HG03060 (cell line): Measurements from ENCODE around the gene ENO2.

ENCODE experiments used
- ATAC-seq: cut with Tn5 transposase; IDR thresholded peaks from one replicate; pipeline ENCODE4 v1.9.1; 2021; ENCODE audit warnings: low read depth, moderate number of reproducible peaks; ENCODE audit not compliant: unreplicated experiment

The ENO2 gene

GRCh38 chr12:6946920-6947374, 32.6 kb downstream of the ENO2 start:
- ATAC-seq, result no peak

GRCh38 chr12:6947615-6948014, 33.2 kb downstream of the ENO2 start:
- ATAC-seq, result no peak

- ATAC-seq, result no peak
These were observed 34.7 kb downstream of the ENO2 start for GRCh38 chr12:6948873-6949594.

- ATAC-seq, result no peak
These were observed 36.0 kb downstream of the ENO2 start for GRCh38 chr12:6950401-6950801.

DNA sequence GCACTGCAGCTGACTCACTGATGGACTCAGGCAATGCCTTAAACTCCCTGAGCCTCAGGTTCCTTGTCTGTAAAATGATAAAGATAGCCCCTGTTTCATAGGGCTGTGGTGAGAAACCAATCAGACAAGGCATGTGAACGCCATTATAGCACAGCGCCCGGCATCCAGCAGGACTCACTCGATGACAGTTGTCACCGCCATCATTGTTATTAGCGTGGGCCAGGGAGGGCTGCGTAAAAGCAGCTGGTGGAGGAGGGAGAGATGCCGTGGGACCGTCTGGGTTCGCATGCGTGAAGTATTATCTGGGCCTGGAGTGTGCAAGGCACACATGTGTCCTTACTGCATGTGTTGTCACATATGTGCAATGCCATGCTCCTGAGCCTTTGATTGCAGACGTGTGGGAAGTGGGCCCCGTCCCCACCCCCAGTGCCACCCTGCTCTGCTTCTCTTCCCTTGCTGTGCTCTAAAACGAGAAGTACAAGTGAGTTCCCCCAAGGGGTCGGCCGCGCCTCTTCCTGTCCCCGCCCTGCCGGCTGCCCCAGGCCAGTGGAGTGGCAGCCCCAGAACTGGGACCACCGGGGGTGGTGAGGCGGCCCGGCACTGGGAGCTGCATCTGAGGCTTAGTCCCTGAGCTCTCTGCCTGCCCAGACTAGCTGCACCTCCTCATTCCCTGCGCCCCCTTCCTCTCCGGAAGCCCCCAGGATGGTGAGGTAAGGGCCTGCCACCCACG, 36.6 kb downstream of the ENO2 start, which contains the start of gene PTPN6:
PTPN6 (plus strand) TSS at position 546 of the 730 bp plus-strand sequence; CDS start at position 703, 157 bp downstream.
- no peak for ATAC-seq

DNA sequence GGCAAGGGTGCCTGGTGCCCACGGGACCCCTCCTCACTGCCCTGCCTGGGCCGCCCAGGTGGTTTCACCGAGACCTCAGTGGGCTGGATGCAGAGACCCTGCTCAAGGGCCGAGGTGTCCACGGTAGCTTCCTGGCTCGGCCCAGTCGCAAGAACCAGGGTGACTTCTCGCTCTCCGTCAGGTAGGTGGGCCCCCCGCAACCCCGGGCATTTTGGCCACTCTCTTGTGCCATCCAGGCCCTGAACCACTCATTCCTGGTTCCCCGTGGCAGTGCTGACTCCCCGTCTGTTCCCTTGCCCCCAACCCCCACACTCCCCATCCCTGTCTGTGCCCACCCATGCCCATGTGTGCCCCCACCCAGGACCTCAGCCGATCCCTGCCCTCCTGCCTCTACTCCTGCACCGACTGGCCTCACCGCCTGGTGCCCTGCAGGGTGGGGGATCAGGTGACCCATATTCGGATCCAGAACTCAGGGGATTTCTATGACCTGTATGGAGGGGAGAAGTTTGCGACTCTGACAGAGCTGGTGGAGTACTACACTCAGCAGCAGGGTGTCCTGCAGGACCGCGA, 37.3 kb downstream of the ENO2 start:
- ATAC-seq, result no peak

DNA sequence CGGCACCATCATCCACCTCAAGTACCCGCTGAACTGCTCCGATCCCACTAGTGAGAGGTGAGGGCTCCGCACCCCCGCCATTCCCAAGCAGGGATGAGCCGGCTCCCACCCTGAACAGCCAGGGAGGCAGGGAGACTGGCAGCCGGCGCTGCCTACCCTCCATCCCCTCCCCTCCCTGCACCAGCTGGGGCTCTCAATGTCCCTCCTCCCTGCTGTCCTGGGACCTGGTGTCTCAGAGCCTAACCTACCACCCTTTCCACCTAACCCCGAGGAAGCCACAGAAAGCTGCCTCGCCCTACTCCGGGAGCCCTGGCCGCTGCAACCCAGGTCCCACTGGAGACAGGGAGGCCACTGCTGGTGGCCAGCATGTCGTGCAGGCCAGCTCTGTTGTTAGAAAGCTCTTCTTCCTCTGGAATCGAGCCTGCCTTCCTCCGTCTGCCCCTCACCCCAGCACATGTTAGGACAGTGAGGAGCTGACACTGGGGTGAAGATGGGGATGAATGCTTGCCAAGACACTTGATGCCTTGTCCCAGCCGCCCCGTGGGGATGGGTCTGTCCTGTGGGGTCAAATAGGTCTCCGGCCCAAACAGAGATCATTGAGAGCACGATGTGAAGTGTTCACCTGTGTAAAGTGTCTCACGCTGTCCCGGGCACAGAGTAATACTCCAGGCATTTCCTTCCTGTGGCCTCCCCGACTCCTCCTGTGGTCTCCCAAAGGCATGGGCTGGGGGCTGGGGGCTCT, 37.9 kb downstream of the ENO2 start:
- ATAC-seq, result no peak

- ATAC-seq, result no peak
These were observed 38.6 kb downstream of the ENO2 start for GRCh38 chr12:6952863-6953441.

DNA sequence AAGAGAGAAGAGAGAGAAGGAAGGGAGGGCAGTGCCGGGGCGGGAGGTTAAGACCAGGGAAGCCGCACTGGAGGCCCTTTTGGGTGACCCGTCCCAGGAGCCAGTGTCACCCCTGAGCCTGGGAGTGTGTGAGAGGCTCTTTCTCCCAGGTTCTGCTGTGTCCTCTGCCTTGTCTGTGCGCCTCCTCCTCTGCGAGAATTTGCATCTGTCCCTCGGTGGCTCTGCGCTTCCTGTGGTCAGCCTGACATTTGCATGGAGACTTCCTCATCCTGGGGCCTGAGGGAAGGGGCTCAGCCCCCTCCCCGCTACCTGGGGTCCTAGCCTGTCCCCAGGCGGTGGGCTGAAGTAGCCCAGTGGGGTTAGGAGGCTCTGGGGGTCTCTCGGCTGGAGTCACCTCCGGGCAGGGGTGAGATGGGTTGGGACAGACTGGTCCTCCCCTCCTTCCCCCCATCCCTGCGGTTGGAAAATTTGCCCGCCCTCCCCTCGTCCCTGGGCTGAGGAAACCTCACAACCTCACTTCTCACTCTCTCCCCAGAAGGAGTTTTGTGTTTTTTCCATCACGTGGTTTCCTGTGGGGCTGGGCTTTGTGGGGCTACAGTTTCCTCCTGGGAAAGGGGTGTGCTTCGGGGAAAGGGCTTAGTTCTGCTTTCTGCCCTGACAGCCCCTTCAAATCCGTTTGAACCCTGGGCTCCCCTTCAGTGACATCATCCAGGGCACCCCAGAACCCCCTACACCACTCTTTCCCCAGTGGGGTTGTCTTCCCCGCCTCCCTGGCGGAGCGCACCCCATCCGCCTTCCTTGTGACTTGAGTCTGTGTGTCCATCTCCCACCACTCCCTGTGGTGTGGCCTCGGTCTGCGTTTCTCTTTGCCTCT, 39.3 kb downstream of the ENO2 start:
- ATAC-seq, result peak; percentile 29

DNA sequence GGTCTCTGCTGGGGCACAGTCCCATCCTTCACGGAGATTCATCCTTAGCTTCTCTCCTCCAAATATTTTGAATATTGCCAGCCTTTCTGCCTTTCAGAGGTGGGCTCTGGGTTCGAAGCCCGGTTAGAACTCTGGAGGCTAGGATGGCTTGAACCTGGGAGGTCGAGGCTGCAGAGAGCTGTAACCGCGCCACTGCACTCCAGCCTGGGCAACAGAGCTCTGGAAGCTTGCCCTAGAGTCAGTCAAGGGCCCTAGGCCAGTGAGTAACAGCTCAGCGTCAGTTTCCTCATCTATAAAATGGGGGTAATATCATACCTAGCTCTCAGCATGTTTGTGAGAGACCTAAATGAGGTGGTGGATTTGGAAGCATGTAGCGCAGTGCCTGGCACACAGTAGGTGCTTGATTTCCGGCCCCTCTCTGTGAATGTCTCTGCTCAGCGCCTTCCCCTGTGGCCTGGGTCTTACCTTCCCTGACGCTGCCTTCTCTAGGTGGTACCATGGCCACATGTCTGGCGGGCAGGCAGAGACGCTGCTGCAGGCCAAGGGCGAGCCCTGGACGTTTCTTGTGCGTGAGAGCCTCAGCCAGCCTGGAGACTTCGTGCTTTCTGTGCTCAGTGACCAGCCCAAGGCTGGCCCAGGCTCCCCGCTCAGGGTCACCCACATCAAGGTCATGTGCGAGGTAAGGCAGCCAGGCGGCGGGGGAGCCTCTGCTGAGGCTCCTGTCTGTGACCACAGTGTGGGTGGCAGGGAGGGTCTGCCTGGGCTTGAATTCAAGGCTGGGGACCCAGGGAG, 40.1 kb downstream of the ENO2 start:
- ATAC-seq, result no peak

- ATAC-seq, result no peak
These were observed 41.0 kb downstream of the ENO2 start for GRCh38 chr12:6955108-6956020.

DNA sequence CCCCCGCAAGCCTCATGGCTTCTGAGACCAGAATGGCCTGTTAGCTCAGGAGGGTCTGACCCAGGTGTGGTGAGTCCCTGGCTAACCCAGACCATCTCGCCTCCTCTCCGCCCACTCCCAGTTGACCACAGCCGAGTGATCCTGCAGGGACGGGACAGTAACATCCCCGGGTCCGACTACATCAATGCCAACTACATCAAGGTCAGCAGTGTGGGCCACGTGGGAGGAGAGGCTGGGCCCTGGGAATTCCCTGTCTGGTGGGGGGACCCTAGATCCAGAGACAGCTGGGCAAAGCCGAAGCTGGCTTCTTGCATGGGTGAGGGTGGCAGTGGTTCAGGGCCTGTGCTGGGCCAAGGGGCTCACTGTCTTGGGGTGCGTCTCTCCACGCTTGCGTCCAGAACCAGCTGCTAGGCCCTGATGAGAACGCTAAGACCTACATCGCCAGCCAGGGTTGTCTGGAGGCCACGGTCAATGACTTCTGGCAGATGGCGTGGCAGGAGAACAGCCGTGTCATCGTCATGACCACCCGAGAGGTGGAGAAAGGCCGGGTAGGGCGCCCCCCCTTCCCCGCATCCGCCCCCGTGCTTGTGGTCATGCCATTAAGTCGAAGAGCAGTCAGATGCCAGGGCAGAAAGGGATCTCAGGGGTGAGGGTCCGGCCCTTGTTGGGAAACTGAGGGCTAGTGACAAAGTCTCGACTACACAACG, 41.8 kb downstream of the ENO2 start:
- ATAC-seq, result no peak

DNA sequence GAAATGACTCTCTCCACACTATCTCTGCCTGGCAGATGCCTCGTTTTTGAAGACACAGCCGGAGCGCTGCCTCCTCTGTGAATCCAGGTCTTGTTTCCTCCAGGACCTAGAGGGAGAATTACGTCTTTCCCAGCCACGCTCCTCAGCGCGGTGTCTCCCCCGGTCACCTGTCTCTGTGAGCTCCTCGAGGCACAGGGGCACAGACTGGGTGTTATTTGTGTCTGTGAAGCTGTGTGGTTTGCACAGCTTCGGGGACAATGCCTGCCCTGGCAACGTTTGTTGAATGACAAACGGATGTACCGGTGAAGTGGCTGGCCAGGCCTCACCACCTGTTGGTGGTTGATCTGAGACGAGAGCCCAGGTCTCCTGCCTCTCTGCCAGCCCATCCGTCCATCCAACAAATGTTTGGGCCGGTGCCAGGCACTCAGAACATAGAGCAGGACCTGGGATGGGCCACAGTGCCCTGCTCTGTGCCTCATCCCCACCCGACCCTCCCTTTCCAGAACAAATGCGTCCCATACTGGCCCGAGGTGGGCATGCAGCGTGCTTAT, 42.8 kb downstream of the ENO2 start:
- ATAC-seq, result no peak

DNA sequence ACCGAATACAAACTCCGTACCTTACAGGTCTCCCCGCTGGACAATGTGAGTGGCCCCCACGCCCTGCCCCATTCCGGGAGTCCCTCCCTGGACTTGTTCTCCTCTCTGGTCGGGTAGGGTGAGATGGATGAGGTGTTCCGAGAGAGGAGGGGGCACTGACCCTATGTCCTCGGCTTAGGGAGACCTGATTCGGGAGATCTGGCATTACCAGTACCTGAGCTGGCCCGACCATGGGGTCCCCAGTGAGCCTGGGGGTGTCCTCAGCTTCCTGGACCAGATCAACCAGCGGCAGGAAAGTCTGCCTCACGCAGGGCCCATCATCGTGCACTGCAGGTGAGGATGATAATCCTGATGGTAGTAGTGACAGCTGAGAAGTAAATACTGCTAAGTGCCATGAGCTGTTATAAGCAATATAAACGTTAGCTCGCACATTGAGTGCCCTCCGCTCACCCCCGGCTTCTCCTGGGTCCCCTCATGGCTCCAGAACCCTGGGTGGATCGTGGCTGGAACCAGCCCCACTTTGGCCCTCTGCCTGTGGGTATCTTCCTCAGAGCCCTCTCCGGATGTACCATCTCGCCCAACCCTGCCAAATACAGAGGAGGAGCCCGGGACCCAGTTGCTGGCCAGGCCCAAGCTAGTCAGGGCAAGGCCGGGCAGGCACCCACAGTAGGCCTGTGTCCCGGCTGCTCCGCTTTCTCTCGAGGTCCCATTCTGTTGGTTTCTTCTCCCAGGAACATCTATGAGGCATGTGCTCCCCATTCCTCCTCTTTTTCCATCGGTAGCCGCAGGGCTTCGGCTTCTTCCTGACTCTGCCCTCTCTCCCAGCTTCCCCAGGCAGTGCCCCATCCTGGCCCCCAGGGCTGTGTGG, 43.6 kb downstream of the ENO2 start:
- ATAC-seq, result no peak

DNA sequence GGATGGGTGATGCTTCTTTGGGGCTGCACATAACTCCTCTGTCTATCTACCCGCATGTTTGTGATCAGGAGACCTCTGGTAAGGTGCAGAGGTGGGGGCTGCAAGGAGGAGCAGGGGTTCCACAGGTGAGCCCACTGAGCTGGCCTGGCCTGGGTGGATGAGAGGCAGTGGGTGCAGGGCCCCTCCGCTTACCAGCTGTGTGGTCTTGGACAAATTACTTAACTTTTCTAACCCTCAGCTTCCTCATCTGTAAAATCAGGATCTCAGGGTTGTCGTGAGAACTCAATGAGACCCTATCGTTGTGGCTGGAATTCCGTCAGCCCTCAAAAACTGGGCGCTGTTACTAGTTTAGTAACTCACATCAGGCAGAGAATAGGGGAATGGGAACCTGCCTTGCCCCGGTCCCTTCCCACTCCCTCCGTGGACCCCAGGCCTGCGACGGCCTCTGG, 44.3 kb downstream of the ENO2 start:
- ATAC-seq, result no peak
